Immature natural killer cell (primary cell): ENCODE measurements around the gene STK32C. TPM values are rescaled to one million over a fixed set of nuclear protein-coding genes. Genes with fewer than 3 reads are reported as not detected.
A peak's percentile ranks its signal among the peaks of the same experiment; 100 is the strongest.

Experiments
- DNase-seq, 3 donors: peaks; one replicate each; pipeline ENCODE4 v3.0.0; 2022; ENCODE audit warnings: mixed read lengths in 1 of 3
- H3K27ac Mint-ChIP-seq, 6 donors: one replicate each; pipeline ENCODE4 v1.8.0; 2020; ENCODE audit warnings: mixed read lengths in 6 of 6, mild to moderate bottlenecking in 5 of 6, inconsistent platforms in 4 of 6, moderate library complexity in 3 of 6
- H3K27me3 Mint-ChIP-seq, 3 donors: one replicate each; pipeline ENCODE4 v1.8.0; 2020 to 2021; ENCODE audit warnings: low read depth in 3 of 3, mild to moderate bottlenecking in 3 of 3, mixed read lengths in 3 of 3, moderate library complexity in 3 of 3, inconsistent platforms in 1 of 3
- H3K36me3 Mint-ChIP-seq, 3 donors: one replicate each; pipeline ENCODE4 v1.8.0; 2020; ENCODE audit warnings: mixed read lengths in 3 of 3, inconsistent platforms in 2 of 3, mild to moderate bottlenecking in 2 of 3
- H3K4me1 Mint-ChIP-seq, 2 donors: one replicate each; pipeline ENCODE4 v1.8.0; 2020; ENCODE audit warnings: inconsistent platforms in 2 of 2, mild to moderate bottlenecking in 2 of 2, mixed read lengths in 2 of 2, moderate library complexity in 1 of 2
- H3K4me3 Mint-ChIP-seq, 5 donors: one replicate each; pipeline ENCODE4 v1.8.0; 2020; ENCODE audit warnings: mild to moderate bottlenecking in 5 of 5, mixed read lengths in 5 of 5, inconsistent platforms in 3 of 5, moderate library complexity in 3 of 5
- H3K9me3 Mint-ChIP-seq, 6 donors: one replicate each; pipeline ENCODE4 v1.8.0; 2020; ENCODE audit warnings: mild to moderate bottlenecking in 6 of 6, mixed read lengths in 6 of 6, inconsistent platforms in 4 of 6, moderate library complexity in 3 of 6
- polyA plus RNA-seq, 3 donors: library from polyadenylated mRNA; unstranded; fragments of 300-500 nt; fragmentation: Illumina TruSeq; gene quantifications; one replicate each; pipeline ENCODE4 v1.2.3, GENCODE V29; 2021

STK32C gene
- polyA plus RNA-seq, 3 donors from 2014 or later, result 6.3 to 14.2 (median 13.7) TPM

DNA sequence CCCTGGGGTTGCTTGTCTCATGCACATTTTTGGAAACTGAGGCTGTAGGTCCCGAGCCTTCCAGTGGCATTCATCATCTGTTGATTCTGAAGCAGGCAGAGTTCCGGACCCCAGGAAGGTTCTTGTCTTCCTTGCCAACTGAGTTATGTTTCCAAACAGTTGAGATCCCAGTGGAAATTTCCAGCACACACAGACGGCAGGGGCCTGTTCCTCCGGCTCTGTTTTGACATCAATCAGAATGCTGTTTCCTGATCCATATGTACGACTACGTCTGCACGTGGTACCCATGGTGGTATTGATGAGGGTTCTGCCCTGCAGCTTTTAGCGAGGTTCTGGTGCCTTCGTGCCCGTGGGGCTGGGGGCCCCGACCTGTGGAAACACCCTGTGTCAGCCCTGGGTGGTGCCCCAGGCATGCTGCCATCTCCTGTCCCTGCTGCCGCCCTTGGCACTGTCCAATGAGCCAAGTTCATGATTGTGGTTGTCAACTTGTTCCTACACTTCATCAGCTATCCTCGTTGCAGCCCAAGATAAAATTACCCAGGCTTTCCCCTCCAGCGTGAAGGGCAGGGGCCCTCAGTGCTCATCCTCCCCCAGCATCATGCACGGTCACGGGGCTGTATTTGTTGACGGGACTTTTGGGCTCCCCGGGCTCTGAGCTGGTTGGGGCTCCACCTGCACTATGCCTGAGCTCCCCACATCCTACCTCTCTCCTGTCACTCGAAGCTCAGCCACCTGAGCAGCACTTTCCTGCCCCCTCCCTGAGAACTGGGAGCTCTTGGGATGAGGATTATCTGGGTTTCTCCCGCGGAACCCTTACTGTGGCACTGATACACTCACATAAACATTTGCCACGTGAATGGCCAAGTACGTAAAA lies 128.8 kb downstream of the STK32C start:
- H3K9me3 Mint-ChIP-seq, result no peaks in the 10 kb centered on the region
- H3K4me1 Mint-ChIP-seq, result peaks cover 0 to 4% of the 10 kb centered on the region in 2 donors
- peaks cover 14 to 21% (median 18%) of the 10 kb centered on the region in 3 donors for H3K27me3 Mint-ChIP-seq
- DNase-seq, result no peak
- H3K36me3 Mint-ChIP-seq, result no peaks in the 10 kb centered on the region
- H3K27ac Mint-ChIP-seq, result no peak overlapping the region
- H3K4me3 Mint-ChIP-seq, result no peak overlapping the region

DNA sequence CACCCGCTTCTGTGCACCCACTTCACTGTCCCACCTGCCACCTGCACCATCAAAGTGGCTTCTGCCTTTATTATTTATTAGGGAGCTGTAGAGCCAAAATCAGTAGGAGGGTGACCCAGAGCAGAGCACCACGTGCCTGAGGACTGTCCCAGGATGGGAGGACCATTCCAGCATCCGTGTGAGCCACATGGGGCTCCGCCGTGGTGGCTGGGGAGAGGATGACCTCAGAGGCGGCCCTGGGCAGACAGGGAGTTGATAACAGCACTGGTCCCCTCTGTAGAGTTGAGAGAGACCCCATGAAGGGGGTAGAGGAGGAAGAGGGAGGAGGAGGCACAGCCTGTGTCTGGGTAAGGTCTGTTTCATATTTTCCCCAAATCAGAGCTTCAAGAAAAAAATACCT lies 129.7 kb downstream of the STK32C start:
- Mint-ChIP-seq H3K27ac (no peak overlapping the region), H3K27me3 (peaks cover 18 to 29% (median 24%) of the 10 kb centered on the region in 3 donors), H3K9me3 (no peaks in the 10 kb centered on the region), H3K4me3 (no peak overlapping the region), H3K36me3 (no peaks in the 10 kb centered on the region), H3K4me1 (peaks cover 0 to 7% of the 10 kb centered on the region in 2 donors)
- no peak for DNase-seq

DNA sequence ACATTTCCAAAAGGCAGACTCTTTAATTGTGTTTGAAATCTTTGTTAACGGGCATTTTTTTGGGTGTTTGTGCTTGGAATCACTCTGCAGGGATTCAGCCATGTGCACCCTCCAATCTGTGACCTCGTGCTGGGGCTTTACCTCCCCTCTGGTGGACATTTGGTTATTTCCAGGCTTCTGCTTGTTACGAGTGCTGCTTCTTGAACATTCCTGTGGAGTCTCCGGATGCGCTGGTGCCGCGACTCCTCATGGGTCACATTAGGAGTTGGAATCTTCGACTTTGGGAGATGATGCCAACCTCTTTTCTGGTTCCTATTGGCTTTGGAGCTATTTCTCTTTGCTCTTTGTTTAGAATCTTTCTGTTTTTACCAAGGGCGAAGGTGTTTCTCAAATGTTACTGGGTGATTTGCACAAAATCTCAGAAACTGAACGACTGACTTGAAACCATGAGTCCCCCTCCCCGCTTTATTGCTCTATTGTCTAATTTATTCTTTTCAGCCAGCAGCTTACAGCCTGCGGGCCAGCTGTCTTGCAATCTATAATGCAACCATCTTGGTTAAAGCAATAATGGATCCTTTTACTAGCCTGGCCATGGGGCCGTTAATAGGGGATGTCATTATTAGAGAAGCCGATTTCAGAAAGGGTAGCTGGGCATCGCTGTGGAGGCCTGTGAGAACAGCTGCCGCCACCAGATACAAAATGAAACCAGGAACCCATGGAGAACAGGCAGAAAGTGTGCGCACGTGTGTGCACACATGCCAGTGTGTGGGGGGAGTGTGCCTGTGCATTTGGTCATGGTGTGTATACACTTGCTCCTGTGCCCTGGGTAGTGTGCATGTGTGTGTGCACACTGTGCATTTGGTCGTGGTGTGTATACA lies 130.9 kb downstream of the STK32C start:
- Mint-ChIP-seq H3K36me3 (no peaks in the 10 kb centered on the region), H3K27me3 (peaks cover 16 to 30% (median 24%) of the 10 kb centered on the region in 3 donors), H3K9me3 (no peaks in the 10 kb centered on the region), H3K4me1 (peaks cover 0 to 7% of the 10 kb centered on the region in 2 donors), H3K27ac (peak overlapping the region in 1 of 6 donors; percentile 56), H3K4me3 (no peak overlapping the region)
- no peak for DNase-seq

DNA sequence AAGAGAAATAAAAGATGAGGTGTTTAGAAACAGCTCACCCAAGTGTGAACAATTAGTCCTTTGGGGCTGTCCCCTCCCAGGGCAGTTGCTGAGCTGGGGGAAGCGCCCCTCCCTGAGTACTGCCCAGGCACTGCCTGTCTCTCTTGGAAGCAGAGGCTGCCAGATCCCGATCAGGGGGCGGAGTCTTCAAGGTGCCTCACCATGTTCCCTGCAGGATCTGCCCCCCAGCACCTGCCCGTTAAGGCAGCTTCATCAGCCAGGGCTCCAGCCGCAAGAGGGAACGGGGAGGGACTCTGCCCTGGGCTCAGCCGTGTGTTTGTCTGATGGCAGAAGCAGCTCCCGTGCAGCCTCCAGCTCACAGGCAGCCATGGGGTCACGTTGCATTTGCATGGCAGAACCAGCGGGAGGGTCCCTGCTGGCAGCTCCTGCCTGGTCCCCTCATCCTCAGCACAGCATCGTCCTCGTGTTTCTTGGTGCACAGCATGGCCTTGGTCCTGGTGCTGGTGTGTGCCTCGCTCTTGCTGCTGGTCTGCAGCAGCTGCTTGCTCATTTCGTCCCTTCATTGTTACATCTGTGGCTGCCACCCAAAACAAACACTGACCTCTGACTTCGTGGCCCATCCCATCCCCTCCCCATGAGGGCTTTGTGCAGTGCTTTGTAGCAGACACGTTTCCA lies 131.7 kb downstream of the STK32C start:
- Mint-ChIP-seq H3K4me3 (no peak overlapping the region), H3K9me3 (no peaks in the 10 kb centered on the region), H3K36me3 (no peaks in the 10 kb centered on the region), H3K27me3 (peaks cover 16 to 30% (median 24%) of the 10 kb centered on the region in 3 donors), H3K4me1 (peaks cover 0 to 7% of the 10 kb centered on the region in 2 donors), H3K27ac (peak overlapping the region in 1 of 6 donors; percentile 56)
- DNase-seq, result no peak

DNA sequence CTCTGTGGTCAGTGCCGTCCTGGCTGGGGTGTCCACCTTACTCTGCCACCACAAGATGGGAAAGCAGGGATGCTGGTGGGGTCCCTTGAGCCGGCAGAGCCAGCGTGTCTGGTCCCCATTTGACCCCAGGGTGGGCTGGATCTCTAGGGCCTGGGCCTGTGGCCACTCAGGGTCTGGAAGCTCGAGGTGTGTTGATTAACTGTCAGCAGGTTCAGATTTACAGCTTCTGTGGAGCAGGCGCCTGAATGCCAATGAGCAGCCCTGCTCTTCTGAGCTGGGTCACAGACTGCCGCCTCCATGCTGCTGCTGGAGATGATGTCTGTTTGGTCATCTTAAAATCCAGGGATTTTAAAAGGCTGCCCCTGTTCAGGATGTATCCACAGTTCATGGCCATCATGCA lies 132.3 kb downstream of the STK32C start:
- peaks cover 0 to 7% of the 10 kb centered on the region in 2 donors for H3K4me1 Mint-ChIP-seq
- H3K36me3 Mint-ChIP-seq, result no peaks in the 10 kb centered on the region
- no peak for DNase-seq
- no peaks in the 10 kb centered on the region for H3K9me3 Mint-ChIP-seq
- H3K27me3 Mint-ChIP-seq, result peaks cover 16 to 30% (median 24%) of the 10 kb centered on the region in 3 donors
- H3K27ac Mint-ChIP-seq, result no peak overlapping the region
- H3K4me3 Mint-ChIP-seq, result no peak overlapping the region

DNA sequence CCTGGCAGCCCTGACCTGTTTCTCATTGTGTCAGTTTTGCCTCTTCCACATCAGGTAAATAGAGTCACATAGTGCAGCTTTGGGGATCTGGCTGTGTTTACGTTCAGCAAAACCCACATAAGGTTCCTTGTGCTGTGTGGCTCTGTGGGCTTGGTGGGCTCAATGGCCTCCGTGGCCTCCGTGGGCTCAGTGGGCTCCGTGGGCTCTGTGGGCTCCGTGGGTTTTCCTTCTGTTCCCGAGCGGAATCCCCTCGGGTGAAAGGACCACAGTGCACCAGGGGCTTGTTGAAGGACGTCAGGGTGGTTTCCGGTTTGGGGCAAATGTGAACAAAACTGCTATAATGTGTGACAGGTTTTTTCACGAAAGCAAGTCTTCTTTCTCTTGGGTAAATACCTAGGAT lies 133.5 kb downstream of the STK32C start:
- H3K4me1 Mint-ChIP-seq, result peaks cover 0 to 7% of the 10 kb centered on the region in 2 donors

DNA sequence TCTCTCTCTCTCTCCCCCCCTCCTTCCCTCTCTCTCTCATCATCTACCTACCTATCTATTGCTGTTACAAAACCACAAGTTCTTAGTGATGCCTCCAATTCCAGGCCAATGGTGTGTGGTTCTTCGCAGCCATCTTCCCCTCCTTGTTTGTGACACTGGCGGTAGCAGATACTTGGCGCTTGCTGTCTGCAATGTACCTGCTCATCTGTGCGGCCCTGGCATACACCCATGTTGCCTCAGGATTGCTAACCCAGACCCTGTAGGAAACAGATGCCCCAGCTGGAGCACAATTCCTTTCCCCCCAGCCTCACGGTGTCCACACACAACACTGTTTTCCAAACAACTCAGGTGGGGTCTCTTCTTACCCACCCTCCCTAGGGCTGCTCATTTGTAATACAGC lies 134.6 kb downstream of the STK32C start:
- no peaks in the 10 kb centered on the region for H3K36me3 Mint-ChIP-seq
- H3K4me1 Mint-ChIP-seq, result peaks cover 0 to 7% of the 10 kb centered on the region in 2 donors
- H3K9me3 Mint-ChIP-seq, result no peaks in the 10 kb centered on the region
- H3K4me3 Mint-ChIP-seq, result no peak overlapping the region
- DNase-seq, result no peak
- H3K27me3 Mint-ChIP-seq, result peaks cover 16 to 23% (median 21%) of the 10 kb centered on the region in 3 donors
- H3K27ac Mint-ChIP-seq, result peak overlapping the region in 4 of 6 donors; percentile 24 to 86 (median 72)

More for the DNA sequence above, 133.5 kb downstream of the STK32C start:
- H3K27me3 Mint-ChIP-seq, result peaks cover 16 to 26% (median 24%) of the 10 kb centered on the region in 3 donors
- no peaks in the 10 kb centered on the region for H3K9me3 Mint-ChIP-seq
- no peak for DNase-seq
- no peak overlapping the region for H3K4me3 Mint-ChIP-seq
- H3K36me3 Mint-ChIP-seq, result no peaks in the 10 kb centered on the region
- peak overlapping the region in 3 of 6 donors; percentile 24 to 75 (median 42) for H3K27ac Mint-ChIP-seq

DNA sequence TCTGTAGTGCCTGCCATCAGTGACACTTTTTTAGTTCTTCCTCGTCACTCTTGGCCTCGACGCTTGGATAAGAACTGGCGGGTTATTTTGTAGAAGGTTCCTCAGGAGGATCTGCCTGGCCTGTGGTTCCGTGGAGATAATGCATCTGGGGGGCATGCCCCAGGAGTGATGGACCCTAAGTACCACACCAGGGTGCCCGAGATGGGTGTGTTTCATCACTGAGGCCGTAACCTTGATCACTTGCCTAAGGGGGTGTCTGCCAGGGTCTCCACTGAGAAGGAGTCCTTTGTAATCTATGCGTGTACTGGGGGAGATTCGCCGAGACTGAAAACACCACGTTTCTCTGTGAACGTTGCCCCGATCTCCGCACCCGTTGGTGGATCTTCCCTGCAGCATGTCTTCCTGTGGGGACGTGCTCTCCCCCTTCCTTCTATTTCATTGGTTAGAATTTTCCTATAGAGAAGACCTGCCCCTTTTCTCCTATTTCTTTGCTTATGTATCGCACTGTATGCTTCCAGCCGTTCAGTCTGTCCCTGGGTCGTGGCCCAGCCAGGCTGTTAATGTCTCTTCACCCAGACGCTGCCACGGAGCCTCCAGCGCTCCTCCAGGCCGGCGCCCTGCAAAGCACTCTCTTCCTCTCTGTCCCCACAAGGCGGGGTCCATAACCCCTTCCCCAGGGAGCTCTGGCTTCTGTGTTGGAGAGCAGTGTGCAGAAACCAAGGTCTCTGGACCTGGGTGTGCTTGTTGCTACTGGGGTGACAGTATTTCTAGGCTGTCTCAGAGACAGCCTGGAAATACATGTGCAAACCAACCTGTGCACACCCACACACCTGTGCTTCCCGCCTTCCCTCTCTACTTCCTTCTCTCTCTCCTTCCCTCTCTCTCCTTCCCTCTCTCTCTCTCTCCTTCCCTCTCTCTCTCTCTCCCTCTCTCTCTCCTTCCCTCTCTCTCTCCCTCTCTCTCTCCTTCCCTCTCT lies 135.4 kb downstream of the STK32C start:
- no peak for DNase-seq
- no peaks in the 10 kb centered on the region for H3K36me3 Mint-ChIP-seq
- no peaks in the 10 kb centered on the region for H3K9me3 Mint-ChIP-seq
- no peak overlapping the region for H3K4me3 Mint-ChIP-seq
- no peak overlapping the region for H3K27ac Mint-ChIP-seq
- peaks cover 0 to 7% of the 10 kb centered on the region in 2 donors for H3K4me1 Mint-ChIP-seq
- H3K27me3 Mint-ChIP-seq, result peaks cover 16 to 21% (median 18%) of the 10 kb centered on the region in 3 donors

DNA sequence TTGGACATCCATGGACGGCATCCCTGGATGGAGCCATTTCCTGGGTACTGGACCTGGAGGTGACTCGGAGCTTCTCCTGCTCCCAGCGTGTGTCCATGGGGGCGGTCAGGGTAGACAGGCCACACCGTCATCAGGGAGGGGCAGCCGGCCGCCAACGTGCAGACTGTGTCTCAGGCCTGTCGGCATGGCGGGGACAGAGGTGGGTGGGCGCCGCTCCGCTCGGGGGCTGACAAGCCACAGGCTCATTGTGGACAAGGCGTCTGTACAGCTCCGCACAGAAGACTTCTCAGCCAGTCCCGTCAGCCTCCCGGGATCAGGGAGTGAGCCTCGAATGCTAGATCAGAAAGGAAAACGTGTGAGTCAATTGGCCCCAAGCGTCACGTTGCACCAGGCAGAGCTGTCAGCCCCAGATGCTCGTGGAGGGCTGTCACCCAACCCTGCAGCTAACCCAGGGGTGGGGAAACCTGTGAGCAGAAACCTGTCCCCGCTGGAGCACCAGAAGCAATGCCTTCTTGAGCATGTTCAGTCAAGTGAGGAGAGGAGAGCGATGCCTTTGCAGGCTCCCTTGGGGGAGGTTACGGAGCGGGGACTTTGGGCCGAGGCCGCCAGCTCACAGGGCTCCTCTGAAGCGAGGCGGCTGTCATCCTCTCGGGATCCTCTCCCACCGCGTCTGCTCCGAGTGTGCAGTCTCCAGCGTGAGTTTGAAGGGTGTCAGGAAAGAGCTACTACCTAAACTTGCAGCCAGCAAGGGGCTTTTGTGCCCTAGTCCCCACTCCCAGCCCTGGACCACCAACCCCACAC lies 137.0 kb downstream of the STK32C start:
- Mint-ChIP-seq H3K9me3 (no peaks in the 10 kb centered on the region), H3K36me3 (no peaks in the 10 kb centered on the region), H3K4me1 (peaks cover 0 to 4% of the 10 kb centered on the region in 2 donors), H3K27ac (no peak overlapping the region), H3K27me3 (peaks cover 11 to 12% (median 11%) of the 10 kb centered on the region in 3 donors), H3K4me3 (no peak overlapping the region)
- no peak for DNase-seq

DNA sequence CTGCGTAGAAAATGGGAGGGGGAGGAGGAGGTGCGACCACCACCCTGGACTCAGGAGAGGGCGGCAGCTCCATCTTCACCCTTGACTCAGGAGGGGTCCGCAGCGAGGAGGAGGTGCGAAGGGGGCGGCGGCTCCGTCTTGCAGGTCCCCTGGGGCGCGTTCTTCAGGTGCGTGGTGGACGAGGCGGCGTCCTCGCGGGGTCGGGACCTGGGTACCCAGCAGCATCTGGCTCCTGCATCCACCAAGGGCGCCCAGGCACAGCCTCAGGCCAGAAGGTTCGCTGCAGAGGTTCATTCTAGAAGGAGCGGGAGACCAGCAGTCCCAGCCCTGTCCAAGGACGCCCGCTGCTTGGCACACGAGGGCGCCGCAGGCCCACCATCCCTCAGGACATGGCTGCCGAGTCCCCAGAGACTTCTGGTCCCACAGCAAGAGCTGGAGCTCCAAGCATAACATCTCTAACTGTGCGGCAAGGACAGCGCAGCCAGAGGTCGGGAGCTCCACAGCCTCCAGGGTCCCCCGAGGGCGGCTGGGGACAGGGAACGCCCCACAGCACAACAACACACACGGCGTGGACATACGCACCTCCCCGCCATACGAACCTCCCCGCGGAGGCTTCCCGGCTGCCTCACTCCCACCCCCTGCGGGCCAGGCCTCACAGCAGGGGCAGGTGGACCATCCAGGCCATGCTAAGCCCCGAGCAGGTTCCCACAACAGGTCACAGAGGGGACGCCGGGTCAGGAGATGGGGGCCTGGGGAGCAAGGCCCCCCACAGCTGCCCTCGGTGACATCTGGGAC lies 137.8 kb downstream of the STK32C start:
- no peak for DNase-seq
- peaks cover 11 to 12% (median 11%) of the 10 kb centered on the region in 3 donors for H3K27me3 Mint-ChIP-seq
- no peak overlapping the region for H3K27ac Mint-ChIP-seq
- no peaks in the 10 kb centered on the region for H3K36me3 Mint-ChIP-seq
- H3K4me1 Mint-ChIP-seq, result peaks cover 0 to 4% of the 10 kb centered on the region in 2 donors
- no peak overlapping the region for H3K4me3 Mint-ChIP-seq
- no peaks in the 10 kb centered on the region for H3K9me3 Mint-ChIP-seq

DNA sequence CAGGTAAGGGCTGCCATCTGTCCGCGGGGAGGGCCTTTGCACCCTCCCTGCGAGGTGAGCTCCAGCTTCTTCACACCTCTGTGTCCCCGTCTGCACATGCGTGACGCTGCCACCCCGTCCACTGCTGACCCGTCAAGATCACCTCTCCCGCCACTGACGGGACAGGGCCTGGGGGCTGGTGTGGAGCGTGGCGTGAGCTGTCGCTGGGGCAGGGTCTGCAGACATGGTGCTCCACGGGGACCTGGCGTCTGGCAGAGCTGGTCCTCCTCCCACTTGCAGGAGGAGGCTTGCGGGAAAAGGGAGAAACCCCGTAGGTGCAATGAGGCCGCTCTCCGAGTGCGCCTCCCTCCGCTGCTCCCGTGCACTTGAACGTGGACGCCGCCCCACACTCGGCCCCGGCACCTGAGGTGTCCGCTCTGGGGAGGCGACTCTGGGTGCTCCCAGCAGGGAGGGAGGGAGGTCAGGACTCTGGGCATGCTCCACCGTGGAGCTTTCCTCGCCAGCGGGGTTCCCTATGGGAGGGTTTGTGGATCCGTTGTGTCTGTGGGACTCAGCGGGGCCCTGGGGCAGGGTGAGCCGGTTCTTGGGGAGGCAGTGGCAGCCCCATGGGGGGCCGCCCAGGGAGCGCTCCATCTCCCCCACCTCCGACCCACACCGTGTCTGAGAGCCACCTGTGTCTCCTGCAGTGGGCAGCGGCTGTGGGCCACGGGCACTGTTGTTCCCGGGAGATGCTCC lies 138.6 kb downstream of the STK32C start:
- H3K4me1 Mint-ChIP-seq, result peaks cover 0 to 8% of the 10 kb centered on the region in 2 donors
- peaks cover 8 to 11% (median 11%) of the 10 kb centered on the region in 3 donors for H3K27me3 Mint-ChIP-seq
- H3K9me3 Mint-ChIP-seq, result no peaks in the 10 kb centered on the region
- H3K36me3 Mint-ChIP-seq, result no peaks in the 10 kb centered on the region
- H3K27ac Mint-ChIP-seq, result no peak overlapping the region
- H3K4me3 Mint-ChIP-seq, result no peak overlapping the region
- DNase-seq, result no peak
